GM23338 (cell line): Measurements from ENCODE around the gene IBA57.

Source experiments
- CREB1 ChIP-seq: fragments of 250-450 bp; sonication (Bioruptor Pico); IDR thresholded peaks from 2 replicates; pipeline ENCODE4 v1.5.0; 2020; ENCODE audit warnings: low read depth, mild to moderate bottlenecking, moderate library complexity
- CTCF ChIP-seq, 2 experiments: fragments of 200-600 bp in 1 of 2; sonication (generic) in 1 of 2; conservative IDR thresholded peaks; 2 replicates each; pipeline versions ENCODE4 v1.5.1 to v1.6.1; 2016 to 2017; ENCODE audit warnings: antibody characterized with exemption in 2 of 2, low read depth in 2 of 2, mild to moderate bottlenecking in 2 of 2, moderate library complexity in 1 of 2
- ETS1 ChIP-seq: IDR thresholded peaks from 2 replicates; pipeline ENCODE4 v1.6.1; 2016; ENCODE audit warnings: antibody characterized with exemption
- EZH2 ChIP-seq: fragments of 200-600 bp; sonication (generic); IDR thresholded peaks from one replicate; pipeline ENCODE4 v1.8.0; 2017; ENCODE audit warnings: antibody characterized with exemption, mild to moderate bottlenecking, low read depth; ENCODE audit not compliant: unreplicated experiment
- EZH2phosphoT487 ChIP-seq: fragments of 200-600 bp; sonication (generic); IDR thresholded peaks from one replicate; pipeline ENCODE4 v1.8.1; 2018; ENCODE audit warnings: antibody characterized with exemption; ENCODE audit not compliant: unreplicated experiment
- POLR2AphosphoS5 ChIP-seq: IDR thresholded peaks from 2 replicates; pipeline ENCODE4 v1.6.1; 2016; ENCODE audit warnings: antibody characterized with exemption, low read depth
- REST ChIP-seq: IDR thresholded peaks from one replicate; pipeline ENCODE4 v1.6.1; 2018; ENCODE audit warnings: antibody characterized with exemption; ENCODE audit not compliant: unreplicated experiment
- STAT1 ChIP-seq: IDR thresholded peaks from one replicate; pipeline ENCODE4 v1.6.1; 2016; ENCODE audit warnings: antibody characterized with exemption; ENCODE audit not compliant: unreplicated experiment
- ZNF114 ChIP-seq: fragments of 250-450 bp; sonication (Bioruptor Pico); IDR thresholded peaks from 2 replicates; pipeline ENCODE4 v1.5.0; 2020; ENCODE audit warnings: mild to moderate bottlenecking, moderate library complexity
- ZNF331 ChIP-seq: fragments of 250-450 bp; sonication (Bioruptor Pico); IDR thresholded peaks from 2 replicates; pipeline ENCODE4 v1.5.0; 2020; ENCODE audit warnings: low read depth, mild to moderate bottlenecking, moderate library complexity

- TF ChIP-seq REST = no peak
- no peak for TF ChIP-seq CTCF (conservative IDR thresholded peaks at IDR 0.05; ENCODE audit: low read depth in 2 of 2)
- TF ChIP-seq EZH2 = no peak
- no peak for TF ChIP-seq POLR2AphosphoS5
- TF ChIP-seq CREB1 (CRISPR knock-in tag) = no peak
- no peak for TF ChIP-seq EZH2phosphoT487
- no peak for TF ChIP-seq ZNF331 (CRISPR knock-in tag)
- TF ChIP-seq STAT1 = no peak
- TF ChIP-seq ZNF114 (CRISPR knock-in tag) = no peak
- no peak for TF ChIP-seq ETS1
These were observed 16.9 kb downstream of the IBA57 start for GRCh38 chr1:228182296-228183030.
